ENCODE results near the gene MIB2.

DNA sequence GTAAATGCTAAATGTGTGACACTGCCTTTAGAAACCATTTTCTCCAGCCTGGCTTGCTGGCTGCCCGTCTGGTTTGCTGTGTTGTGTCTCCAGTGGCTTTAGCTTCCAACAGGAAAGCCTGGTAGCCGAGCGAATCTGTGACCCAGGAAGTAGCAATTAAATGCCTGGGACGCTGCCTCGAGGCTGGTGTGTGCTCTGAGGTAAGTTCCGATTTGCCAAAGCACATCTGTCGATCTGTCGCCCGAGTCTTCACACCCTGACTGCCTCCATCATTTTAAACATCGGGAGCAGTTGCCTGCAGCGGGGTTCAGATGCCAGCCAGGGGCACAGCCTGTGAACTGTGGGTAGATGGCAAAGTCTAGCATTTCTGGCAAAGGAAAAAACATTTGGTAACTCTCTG is 2.2 kb downstream of the MIB2 start:
- TF ChIP-seq, protein P1, sequence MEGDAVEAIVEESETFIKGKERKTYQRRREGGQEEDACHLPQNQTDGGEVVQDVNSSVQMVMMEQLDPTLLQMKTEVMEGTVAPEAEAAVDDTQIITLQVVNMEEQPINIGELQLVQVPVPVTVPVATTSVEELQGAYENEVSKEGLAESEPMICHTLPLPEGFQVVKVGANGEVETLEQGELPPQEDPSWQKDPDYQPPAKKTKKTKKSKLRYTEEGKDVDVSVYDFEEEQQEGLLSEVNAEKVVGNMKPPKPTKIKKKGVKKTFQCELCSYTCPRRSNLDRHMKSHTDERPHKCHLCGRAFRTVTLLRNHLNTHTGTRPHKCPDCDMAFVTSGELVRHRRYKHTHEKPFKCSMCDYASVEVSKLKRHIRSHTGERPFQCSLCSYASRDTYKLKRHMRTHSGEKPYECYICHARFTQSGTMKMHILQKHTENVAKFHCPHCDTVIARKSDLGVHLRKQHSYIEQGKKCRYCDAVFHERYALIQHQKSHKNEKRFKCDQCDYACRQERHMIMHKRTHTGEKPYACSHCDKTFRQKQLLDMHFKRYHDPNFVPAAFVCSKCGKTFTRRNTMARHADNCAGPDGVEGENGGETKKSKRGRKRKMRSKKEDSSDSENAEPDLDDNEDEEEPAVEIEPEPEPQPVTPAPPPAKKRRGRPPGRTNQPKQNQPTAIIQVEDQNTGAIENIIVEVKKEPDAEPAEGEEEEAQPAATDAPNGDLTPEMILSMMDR (IDR thresholded peaks at IDR 0.05; ENCODE audit: borderline replicate concordance, extremely low read depth, low read length, poor library complexity, severe bottlenecking), result no peak
- no peak for TF ChIP-seq EZH2 (IDR thresholded peaks at IDR 0.05; ENCODE audit: borderline replicate concordance, low read depth, low read length, severe bottlenecking)

Measured in DND-41 (cell line).